ENCODE results near the gene AASDH.

- TF ChIP-seq, protein P1, sequence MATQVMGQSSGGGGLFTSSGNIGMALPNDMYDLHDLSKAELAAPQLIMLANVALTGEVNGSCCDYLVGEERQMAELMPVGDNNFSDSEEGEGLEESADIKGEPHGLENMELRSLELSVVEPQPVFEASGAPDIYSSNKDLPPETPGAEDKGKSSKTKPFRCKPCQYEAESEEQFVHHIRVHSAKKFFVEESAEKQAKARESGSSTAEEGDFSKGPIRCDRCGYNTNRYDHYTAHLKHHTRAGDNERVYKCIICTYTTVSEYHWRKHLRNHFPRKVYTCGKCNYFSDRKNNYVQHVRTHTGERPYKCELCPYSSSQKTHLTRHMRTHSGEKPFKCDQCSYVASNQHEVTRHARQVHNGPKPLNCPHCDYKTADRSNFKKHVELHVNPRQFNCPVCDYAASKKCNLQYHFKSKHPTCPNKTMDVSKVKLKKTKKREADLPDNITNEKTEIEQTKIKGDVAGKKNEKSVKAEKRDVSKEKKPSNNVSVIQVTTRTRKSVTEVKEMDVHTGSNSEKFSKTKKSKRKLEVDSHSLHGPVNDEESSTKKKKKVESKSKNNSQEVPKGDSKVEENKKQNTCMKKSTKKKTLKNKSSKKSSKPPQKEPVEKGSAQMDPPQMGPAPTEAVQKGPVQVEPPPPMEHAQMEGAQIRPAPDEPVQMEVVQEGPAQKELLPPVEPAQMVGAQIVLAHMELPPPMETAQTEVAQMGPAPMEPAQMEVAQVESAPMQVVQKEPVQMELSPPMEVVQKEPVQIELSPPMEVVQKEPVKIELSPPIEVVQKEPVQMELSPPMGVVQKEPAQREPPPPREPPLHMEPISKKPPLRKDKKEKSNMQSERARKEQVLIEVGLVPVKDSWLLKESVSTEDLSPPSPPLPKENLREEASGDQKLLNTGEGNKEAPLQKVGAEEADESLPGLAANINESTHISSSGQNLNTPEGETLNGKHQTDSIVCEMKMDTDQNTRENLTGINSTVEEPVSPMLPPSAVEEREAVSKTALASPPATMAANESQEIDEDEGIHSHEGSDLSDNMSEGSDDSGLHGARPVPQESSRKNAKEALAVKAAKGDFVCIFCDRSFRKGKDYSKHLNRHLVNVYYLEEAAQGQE (IDR thresholded peaks at IDR 0.05), result no peak
- TF ChIP-seq, protein P2, sequence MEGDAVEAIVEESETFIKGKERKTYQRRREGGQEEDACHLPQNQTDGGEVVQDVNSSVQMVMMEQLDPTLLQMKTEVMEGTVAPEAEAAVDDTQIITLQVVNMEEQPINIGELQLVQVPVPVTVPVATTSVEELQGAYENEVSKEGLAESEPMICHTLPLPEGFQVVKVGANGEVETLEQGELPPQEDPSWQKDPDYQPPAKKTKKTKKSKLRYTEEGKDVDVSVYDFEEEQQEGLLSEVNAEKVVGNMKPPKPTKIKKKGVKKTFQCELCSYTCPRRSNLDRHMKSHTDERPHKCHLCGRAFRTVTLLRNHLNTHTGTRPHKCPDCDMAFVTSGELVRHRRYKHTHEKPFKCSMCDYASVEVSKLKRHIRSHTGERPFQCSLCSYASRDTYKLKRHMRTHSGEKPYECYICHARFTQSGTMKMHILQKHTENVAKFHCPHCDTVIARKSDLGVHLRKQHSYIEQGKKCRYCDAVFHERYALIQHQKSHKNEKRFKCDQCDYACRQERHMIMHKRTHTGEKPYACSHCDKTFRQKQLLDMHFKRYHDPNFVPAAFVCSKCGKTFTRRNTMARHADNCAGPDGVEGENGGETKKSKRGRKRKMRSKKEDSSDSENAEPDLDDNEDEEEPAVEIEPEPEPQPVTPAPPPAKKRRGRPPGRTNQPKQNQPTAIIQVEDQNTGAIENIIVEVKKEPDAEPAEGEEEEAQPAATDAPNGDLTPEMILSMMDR (IDR thresholded peaks at IDR 0.05; ENCODE audit: low read depth, low read length, missing input control), result no peak
- TF ChIP-seq, protein P3, sequence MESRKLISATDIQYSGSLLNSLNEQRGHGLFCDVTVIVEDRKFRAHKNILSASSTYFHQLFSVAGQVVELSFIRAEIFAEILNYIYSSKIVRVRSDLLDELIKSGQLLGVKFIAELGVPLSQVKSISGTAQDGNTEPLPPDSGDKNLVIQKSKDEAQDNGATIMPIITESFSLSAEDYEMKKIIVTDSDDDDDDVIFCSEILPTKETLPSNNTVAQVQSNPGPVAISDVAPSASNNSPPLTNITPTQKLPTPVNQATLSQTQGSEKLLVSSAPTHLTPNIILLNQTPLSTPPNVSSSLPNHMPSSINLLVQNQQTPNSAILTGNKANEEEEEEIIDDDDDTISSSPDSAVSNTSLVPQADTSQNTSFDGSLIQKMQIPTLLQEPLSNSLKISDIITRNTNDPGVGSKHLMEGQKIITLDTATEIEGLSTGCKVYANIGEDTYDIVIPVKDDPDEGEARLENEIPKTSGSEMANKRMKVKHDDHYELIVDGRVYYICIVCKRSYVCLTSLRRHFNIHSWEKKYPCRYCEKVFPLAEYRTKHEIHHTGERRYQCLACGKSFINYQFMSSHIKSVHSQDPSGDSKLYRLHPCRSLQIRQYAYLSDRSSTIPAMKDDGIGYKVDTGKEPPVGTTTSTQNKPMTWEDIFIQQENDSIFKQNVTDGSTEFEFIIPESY (IDR thresholded peaks at IDR 0.05), result no peak
- TF ChIP-seq, protein P4, sequence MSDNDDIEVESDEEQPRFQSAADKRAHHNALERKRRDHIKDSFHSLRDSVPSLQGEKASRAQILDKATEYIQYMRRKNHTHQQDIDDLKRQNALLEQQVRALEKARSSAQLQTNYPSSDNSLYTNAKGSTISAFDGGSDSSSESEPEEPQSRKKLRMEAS (IDR thresholded peaks at IDR 0.05), result no peak
- no peak for TF ChIP-seq SP1 (IDR thresholded peaks at IDR 0.05)
- no peak for TF ChIP-seq JUND (IDR thresholded peaks at IDR 0.05)
These were observed 81.9 kb downstream of the AASDH start for GRCh38 chr4:56305390-56305789.
